HepG2 (cell line): ENCODE data around the gene MYO18A. TPM values are rescaled to one million over a fixed set of nuclear protein-coding genes. Genes with fewer than 3 reads are reported as not detected.

Experiments
- DRAP1 ChIP-seq: IDR thresholded peaks from 2 replicates; pipeline ENCODE4 v1.6.1; 2016; ENCODE audit warnings: missing genetic modification reagents, missing compliant biosample characterization
- ETV5 ChIP-seq: IDR thresholded peaks from 2 replicates; pipeline ENCODE4 v1.6.1; 2018; ENCODE audit warnings: missing biosample characterization, missing genetic modification reagents, inconsistent platforms, borderline replicate concordance
- FOXP4 ChIP-seq: sonication (generic); formaldehyde crosslinking; IDR thresholded peaks from 2 replicates; pipeline ENCODE4 v1.4.0; 2020; ENCODE audit warnings: missing genetic modification reagents
- JDP2 ChIP-seq: sonication (generic); formaldehyde crosslinking; IDR thresholded peaks from 2 replicates; pipeline ENCODE4 v1.8.1; 2022; ENCODE audit warnings: missing genetic modification reagents, borderline replicate concordance
- JUNB ChIP-seq: sonication (generic); formaldehyde crosslinking; IDR thresholded peaks from 2 replicates; pipeline ENCODE4 v1.8.0; 2022; ENCODE audit warnings: missing genetic modification reagents, mild to moderate bottlenecking, borderline replicate concordance
- KAT8 ChIP-seq: IDR thresholded peaks from 2 replicates; pipeline ENCODE4 v1.6.1; 2016; ENCODE audit warnings: missing genetic modification reagents, missing compliant biosample characterization
- MED1 ChIP-seq: sonication (generic); formaldehyde crosslinking; IDR thresholded peaks from 2 replicates; pipeline ENCODE4 v1.4.0; 2020; ENCODE audit warnings: missing genetic modification reagents
- NR2F2 ChIP-seq: IDR thresholded peaks from 2 replicates; pipeline ENCODE4 v1.6.1; 2012; ENCODE audit warnings: low read depth, inconsistent platforms, borderline replicate concordance
- PATZ1 ChIP-seq: sonication (generic); formaldehyde crosslinking; IDR thresholded peaks from 2 replicates; pipeline ENCODE4 v1.4.0; 2020; ENCODE audit warnings: missing genetic modification reagents
- PRDM4 ChIP-seq: sonication (generic); formaldehyde crosslinking; IDR thresholded peaks from 2 replicates; pipeline ENCODE4 v1.9.0; 2021; ENCODE audit warnings: missing genetic modification reagents, borderline replicate concordance
- SATB2 ChIP-seq: sonication (generic); formaldehyde crosslinking; IDR thresholded peaks from 2 replicates; pipeline ENCODE4 v1.5.0; 2020; ENCODE audit warnings: missing genetic modification reagents
- XRCC5 ChIP-seq: fragments of 200-400 bp; formaldehyde crosslinking; optimal IDR thresholded peaks from 2 replicates; pipeline ENCODE3; 2017; ENCODE audit warnings: mild to moderate bottlenecking, low read length
- ZFX ChIP-seq: sonication (generic); formaldehyde crosslinking; IDR thresholded peaks from 2 replicates; pipeline ENCODE4 v1.4.0; 2020; ENCODE audit warnings: mild to moderate bottlenecking, low read depth, missing genetic modification reagents, moderate library complexity
- ZNF317 ChIP-seq: sonication (generic); formaldehyde crosslinking; IDR thresholded peaks from 2 replicates; pipeline ENCODE4 v1.5.0; 2020; ENCODE audit warnings: mild to moderate bottlenecking, missing genetic modification reagents
- ZNF580 ChIP-seq: IDR thresholded peaks from 2 replicates; pipeline ENCODE4 v1.6.1; 2016; ENCODE audit warnings: low read depth, borderline replicate concordance
- ZNF619 ChIP-seq: sonication (generic); formaldehyde crosslinking; IDR thresholded peaks from 2 replicates; pipeline ENCODE4 v1.4.0; 2020; ENCODE audit warnings: mild to moderate bottlenecking, missing genetic modification reagents
- polyA plus RNA-seq, 8 experiments: library from polyadenylated mRNA; depleted of rRNA in 3 of 8; stranded (reverse) in 7 of 8; unstranded in 1 of 8; fragments of >200 nt; fragmentation: Illumina TruSeq in 4 of 8; extraction: Trizol in 4 of 8; gene quantifications; 2 replicates each; pipeline versions ENCODE4 v1.2.1 to v1.2.3, GENCODE V29; 2011 to 2016; ENCODE audit warnings: low read depth in 4 of 8, missing spikeins in 1 of 8, mixed read lengths in 1 of 8; ENCODE audit not compliant: insufficient read depth in 1 of 8
- total RNA-seq, 5 experiments: library from RNA; depleted of rRNA; stranded (reverse); fragments of >200 nt; fragmentation: Illumina TruSeq; extraction: Trizol; gene quantifications; 2 replicates each; pipeline ENCODE4 v1.2.3, GENCODE V29; 2016; ENCODE audit warnings: low read depth in 1 of 5
- TF ChIP-seq, protein P1 (sequence below): sonication (generic); formaldehyde crosslinking; IDR thresholded peaks from 2 replicates; pipeline ENCODE4 v1.5.0; 2020; ENCODE audit warnings: mild to moderate bottlenecking, missing genetic modification reagents, borderline replicate concordance

MYO18A gene
- total and polyA plus RNA-seq, 2 of the 13 experiments (the other 11 are each of a cell fraction or from before 2014, with no cell fraction given), result 16.8 to 24.8 TPM

DNA sequence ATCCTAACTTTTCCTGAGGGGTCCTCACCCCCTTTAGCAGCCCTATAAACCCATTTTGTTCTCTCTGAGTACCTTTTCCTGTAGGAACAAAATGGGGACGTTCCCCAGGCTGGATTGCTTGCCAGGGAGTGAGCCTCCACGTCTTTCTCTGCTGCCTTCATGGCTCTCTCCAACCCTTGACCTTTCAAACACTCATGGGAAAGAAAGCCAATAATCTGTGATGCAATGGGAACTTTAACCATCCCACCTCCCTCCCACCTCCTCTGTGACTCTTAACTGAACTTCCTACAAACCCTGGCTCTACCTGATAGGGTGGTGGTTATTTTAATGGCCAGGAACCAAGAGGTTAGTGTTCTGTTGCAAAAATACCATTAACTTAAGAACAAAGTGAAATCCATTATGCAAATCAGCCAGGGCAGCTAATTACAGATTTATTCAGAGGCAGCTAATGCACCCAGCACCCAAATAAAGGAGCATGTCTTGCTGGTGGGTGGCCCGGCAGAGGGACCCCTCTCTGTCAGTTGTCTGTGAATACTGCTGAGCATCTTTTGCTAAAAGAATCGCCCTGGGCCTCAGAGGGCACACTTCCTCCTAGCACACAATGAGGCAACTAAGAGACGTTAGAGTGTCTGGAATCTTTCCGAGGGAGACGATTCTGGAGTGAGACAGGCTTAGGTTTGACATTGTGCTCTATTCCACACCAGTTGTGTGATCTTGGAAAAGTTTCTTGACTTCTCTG lies 134.3 kb downstream of the MYO18A start (continued):
- TF ChIP-seq DRAP1 (peak; percentile 46; the same call in 1 of the 2 replicates), FOXP4 (CRISPR knock-in tag) (peak; percentile 52; the same call in 1 of the 2 replicates), JDP2 (CRISPR knock-in tag) (no peak), ETV5 (peak; percentile 54; the same call in 1 of the 2 replicates), ZNF580 (CRISPR knock-in tag) (0 out of 2 replicates have a peak, but pooled peaks have one; percentile 39), MED1 (peak; percentile 24; the same call in 1 of the 2 replicates), KAT8 (CRISPR knock-in tag) (peak; percentile 37; the same call in 1 of the 2 replicates), PRDM4 (no peak), NR2F2 (peak; percentile 81), ZNF619 (CRISPR knock-in tag) (no peak), ZNF317 (CRISPR knock-in tag) (no peak), ZFX (CRISPR knock-in tag) (0 out of 2 replicates have a peak, but pooled peaks have one; percentile 24), XRCC5 (peak; percentile 22), PATZ1 (CRISPR knock-in tag) (peak; percentile 46), SATB2 (CRISPR knock-in tag) (no peak), JUNB (CRISPR knock-in tag) (peak; percentile 33; the same call in 1 of the 2 replicates)
- TF ChIP-seq, protein P1, sequence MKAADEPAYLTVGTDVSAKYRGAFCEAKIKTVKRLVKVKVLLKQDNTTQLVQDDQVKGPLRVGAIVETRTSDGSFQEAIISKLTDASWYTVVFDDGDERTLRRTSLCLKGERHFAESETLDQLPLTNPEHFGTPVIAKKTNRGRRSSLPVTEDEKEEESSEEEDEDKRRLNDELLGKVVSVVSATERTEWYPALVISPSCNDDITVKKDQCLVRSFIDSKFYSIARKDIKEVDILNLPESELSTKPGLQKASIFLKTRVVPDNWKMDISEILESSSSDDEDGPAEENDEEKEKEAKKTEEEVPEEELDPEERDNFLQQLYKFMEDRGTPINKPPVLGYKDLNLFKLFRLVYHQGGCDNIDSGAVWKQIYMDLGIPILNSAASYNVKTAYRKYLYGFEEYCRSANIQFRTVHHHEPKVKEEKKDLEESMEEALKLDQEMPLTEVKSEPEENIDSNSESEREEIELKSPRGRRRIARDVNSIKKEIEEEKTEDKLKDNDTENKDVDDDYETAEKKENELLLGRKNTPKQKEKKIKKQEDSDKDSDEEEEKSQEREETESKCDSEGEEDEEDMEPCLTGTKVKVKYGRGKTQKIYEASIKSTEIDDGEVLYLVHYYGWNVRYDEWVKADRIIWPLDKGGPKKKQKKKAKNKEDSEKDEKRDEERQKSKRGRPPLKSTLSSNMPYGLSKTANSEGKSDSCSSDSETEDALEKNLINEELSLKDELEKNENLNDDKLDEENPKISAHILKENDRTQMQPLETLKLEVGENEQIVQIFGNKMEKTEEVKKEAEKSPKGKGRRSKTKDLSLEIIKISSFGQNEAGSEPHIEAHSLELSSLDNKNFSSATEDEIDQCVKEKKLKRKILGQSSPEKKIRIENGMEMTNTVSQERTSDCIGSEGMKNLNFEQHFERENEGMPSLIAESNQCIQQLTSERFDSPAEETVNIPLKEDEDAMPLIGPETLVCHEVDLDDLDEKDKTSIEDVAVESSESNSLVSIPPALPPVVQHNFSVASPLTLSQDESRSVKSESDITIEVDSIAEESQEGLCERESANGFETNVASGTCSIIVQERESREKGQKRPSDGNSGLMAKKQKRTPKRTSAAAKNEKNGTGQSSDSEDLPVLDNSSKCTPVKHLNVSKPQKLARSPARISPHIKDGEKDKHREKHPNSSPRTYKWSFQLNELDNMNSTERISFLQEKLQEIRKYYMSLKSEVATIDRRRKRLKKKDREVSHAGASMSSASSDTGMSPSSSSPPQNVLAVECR (CRISPR knock-in tag), result peak; percentile 35; the same call in 1 of the 2 replicates
